ENCODE results near the gene SMC1B.
"Not testable (repeated sequence)": the region's sequence is repeated elsewhere in the genome, so short reads cannot be mapped to it uniquely, and the experiment has no call there.

SMC1B gene

GRCh38 chr22:45317551-45318167 lies 95.7 kb downstream of the SMC1B start:
- DNase-seq = no peak

GRCh38 chr22:45316796-45317526 lies 96.4 kb downstream of the SMC1B start:
- DNase-seq = no peak

DNA sequence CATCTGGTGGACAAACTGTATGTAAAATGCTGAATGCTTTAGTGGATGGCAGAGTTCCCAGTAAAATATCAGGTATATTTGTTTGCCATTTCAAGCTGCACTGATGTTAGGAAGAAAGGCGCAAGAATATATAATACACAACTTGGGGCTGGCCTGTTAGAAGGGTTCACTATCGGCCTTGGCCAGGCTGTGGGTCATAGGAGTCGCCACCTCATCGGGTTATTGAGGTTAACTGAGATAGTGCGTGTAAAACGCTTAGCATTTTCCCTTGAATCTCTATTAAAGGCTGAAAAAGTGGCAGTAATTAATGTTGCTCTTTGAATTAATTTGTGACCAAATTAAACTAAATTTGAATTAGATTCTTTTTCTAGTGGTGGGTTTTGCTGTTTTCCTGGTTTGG lies 98.6 kb downstream of the SMC1B start:
- no peak for DNase-seq

DNA sequence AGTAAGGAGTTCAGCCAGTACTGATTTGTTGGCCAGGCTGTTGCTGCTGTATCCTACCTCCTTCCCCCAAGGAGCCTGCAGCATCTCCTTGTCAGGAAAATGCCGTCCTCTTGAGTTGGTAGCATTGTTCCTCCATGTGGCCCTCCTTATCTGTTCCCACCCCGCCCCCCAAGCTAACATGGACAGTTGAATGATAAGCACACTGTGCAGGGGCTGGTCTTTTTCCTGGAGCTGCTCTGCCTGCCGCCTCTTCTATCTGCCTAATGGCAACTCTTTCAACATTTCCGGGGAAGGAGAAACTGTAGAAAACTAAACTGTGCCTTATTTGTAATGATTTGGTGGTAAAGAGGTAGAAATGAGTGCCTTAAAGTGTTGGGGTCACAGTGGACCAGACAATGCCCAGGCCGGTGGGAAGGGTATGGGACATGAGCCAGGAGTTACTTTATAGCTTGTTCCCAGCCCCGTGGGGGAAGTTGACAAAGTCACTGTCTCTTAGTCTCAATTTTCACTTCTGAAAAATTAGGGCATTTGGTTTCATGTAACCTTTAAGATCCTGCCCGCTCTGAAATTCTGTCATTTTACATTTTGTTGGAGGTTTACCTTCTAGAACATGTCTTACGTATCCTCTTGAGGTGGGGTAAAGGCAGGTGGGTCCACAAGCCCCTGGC lies 99.2 kb downstream of the SMC1B start:
- peak in 3 of 4 experiments; percentile 15 to 43 (median 36) for DNase-seq

GRCh38 chr22:45312856-45313255 lies 100.5 kb downstream of the SMC1B start:
- no peak for DNase-seq

DNA sequence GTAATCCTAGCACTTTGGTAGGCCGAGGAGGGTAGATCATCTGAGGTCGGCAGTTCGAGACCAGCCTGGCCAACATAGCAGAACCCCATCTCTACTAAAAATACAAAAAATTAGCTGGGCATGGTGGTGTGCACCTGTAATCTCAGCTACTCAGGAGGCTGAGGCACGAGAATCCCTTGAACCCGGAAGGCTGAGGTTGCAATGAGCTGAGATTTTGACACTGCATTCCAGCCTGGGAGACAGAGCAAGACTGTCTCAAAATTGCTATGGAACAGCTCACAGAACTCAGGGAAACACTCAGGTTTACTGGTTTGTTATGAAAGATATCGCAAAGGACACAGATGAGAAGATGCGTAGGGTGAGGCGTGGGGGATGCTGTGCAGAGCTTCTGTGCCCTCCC lies 101.0 kb downstream of the SMC1B start:
- DNase-seq = no peak

- no peak for DNase-seq
Measured at GRCh38 chr22:45310977-45311531, 102.3 kb downstream of the SMC1B start.

DNA sequence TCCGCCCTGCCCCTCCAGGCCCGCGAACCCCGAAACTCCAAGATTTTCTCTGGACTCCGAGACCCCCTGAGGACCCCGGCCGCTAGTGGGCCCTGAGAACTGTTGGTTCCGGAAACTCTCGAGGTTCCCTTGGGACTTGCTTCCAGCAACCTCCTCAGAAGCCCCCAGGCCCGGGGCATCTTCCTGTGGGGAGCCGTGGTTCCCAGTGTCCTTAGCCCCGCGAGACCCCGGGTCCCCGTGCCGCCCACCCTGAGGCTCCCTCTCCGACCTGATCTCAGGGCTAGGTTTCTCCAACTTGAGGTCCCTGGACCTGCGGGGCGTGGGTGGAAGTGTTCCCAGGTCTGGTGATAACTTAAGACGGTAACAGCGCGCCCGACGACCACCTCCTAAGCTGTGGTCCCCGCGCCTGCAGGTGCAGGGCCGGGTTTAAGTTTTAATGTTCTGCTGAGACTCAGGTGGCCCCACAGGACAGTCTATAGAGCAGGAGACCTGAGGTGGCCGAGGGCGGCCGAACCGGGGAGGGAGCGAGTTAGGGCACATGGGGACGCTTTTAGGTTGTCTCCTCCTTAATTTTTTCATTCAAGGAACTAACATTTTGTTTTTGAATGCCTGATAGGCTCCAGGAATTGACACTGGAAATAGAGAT lies 102.9 kb downstream of the SMC1B start:
- DNase-seq = peak in 1 of 4 experiments; percentile 22

GRCh38 chr22:45309422-45310227 lies 103.8 kb downstream of the SMC1B start, which contains the start of gene FAM118A:
Gene FAM118A (plus strand): TSS chr22:45309934. CDS start chr22:45322380, 12,446 bp downstream.
- peak; percentile 93 to 98 (median 98) for DNase-seq

GRCh38 chr22:45308957-45309421 lies 104.4 kb downstream of the SMC1B start:
- DNase-seq = peak in 3 of 4 experiments; percentile 19 to 44 (median 37)

DNA sequence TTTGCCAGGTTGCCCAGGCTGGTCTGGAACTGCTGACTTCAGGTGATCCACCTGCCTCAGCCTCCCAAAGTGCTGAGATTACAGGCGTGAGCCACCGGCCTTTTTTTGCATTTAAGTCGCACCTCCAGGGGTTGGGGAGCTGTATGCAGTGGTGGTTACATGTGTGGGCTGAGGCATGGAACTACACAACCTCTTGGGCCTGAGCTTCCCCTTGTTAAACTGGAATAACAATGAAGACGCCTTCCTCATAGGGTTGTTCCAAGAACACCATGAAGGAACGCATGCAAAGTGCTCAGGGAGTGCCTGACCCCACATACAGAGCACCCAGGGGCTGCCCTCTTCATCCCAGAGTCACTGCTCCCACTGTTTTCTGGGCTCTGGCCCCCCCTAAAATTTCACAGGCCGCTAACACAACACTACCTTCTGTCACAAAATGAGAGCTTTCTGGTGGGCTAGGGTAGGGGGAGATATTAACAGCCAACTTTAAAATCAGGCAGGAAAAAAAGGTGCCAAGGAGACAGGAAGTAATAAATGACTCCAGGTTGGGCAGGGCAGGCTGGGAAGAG lies 104.9 kb downstream of the SMC1B start:
- DNase-seq = peak in 3 of 4 experiments; percentile 43 to 55 (median 50)

DNA sequence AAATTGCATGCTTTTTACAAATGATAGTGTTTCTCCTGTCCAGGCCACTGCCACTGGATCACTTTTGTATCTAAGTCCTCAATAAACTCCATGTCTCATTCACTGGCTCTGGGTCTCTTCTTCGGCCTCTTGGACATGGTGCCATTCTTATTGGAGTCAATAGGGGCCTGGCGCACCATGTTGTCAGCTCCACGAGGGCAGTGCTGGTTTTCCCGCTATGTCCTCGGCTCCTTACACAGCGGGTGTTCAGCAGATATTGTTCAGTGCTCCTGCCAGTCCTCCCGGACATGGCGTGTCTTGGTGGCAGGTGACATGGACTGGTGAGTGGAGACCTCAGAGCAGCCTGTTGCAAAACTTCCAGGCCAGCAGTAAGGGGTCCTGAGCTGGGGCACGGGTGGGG lies 107.3 kb downstream of the SMC1B start:
- no peak for DNase-seq

DNA sequence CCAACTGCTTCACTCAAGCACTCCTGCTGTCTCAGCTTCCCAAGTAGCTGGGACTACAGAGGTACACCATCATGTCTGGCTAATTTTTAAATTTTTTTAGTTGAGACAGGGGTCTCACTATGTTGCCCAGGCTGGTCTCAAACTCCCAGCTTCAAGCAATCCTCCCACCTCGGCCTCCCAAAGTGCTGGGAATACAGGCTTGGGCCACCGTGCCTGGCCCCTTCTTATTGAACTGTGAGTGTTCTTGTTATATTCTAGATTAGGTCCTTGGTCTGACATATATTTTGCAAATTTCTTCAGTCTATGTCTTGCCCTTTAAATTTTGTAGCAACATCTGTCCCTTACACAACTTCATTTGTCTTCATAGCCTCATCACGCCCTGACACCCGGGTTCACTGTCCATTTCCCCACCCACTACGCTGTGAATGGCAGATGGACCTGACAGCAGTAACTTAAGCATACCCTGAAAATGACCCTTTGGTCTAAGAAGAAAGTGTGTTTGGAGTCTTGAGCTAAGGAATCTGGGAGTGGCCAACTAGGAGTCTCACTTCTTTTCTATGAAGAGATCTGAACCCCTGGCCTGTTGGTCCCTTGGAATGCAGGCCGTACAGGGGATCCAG lies 107.8 kb downstream of the SMC1B start:
- DNase-seq = peak in 3 of 4 experiments; percentile 20 to 33 (median 30)

DNA sequence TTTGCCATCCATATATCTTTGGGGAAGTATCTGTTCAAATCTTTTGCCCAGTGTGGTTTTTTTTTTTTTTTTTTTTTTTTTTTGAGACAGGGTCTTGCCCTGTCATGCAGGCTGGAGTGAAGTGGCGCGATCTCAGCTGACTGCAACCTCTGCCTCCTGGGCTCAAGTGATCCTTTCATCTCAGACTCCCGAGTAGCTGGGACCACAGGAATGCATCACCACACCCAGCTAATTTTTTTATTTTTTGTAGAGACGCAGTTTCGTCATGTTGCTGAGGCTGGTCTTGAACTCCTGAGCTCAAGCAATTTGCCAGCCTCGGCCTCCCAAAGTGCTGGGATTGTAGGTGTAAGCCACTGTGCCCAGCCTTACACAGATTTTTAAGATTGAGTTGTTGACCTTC lies 108.4 kb downstream of the SMC1B start:
- peak in 1 of 4 experiments; percentile 0 for DNase-seq

GRCh38 chr22:45303181-45303580 lies 110.2 kb downstream of the SMC1B start:
- DNase-seq = no peak

DNA sequence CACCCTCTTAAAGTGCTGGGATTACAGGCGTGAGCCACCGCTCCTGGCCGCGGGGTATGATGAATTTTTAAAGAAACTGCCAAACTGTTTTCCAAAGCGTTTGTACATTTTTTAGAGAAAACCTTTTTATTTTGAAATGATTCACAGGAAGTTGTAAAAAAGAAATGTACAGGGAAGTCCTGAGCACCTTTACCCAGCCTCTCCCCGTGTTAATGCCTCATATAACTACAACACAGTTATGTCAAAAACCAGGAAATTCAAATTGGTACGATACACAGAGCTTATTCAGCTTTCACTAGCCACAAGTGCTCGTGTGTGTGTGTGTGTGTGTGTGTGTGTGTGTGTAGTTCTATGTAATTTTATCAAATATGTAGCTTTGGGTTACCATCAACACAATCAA lies 110.6 kb downstream of the SMC1B start:
- peak in 1 of 4 experiments; percentile 20 for DNase-seq

GRCh38 chr22:45298934-45299505 lies 114.4 kb downstream of the SMC1B start:
- peak in 1 of 4 experiments; percentile 19 for DNase-seq

- DNase-seq = peak; percentile 34 to 64 (median 49)
Measured at GRCh38 chr22:45296628-45297297, 116.6 kb downstream of the SMC1B start.

GRCh38 chr22:45295492-45295891 lies 117.9 kb downstream of the SMC1B start:
- DNase-seq = no peak

GRCh38 chr22:45295004-45295403 lies 118.4 kb downstream of the SMC1B start:
- DNase-seq = not testable (repeated sequence)
